NCI-H2029 (cell line): ENCODE data around the gene SLC9A2.

Experiments
- DNase-seq: peaks from one replicate; lab custom pipeline; 2025; lab: John Stamatoyannopoulos, UW

Gene SLC9A2

GRCh38 chr2:102735416-102736109, 116.2 kb downstream of the SLC9A2 start:
- peak; percentile 11 for DNase-seq

GRCh38 chr2:102736110-102736409, 116.7 kb downstream of the SLC9A2 start:
- no peak for DNase-seq

- DNase-seq, result peak; percentile 46
Measured at GRCh38 chr2:102736410-102737409, 117.4 kb downstream of the SLC9A2 start.

GRCh38 chr2:102737431-102737830, 118.1 kb downstream of the SLC9A2 start:
- DNase-seq, result no peak

- no peak for DNase-seq
Measured at GRCh38 chr2:102743259-102743658, 123.9 kb downstream of the SLC9A2 start.

- DNase-seq, result no peak
Measured at GRCh38 chr2:102748107-102748506, 128.8 kb downstream of the SLC9A2 start.

GRCh38 chr2:102749938-102750337, 130.6 kb downstream of the SLC9A2 start:
- no peak for DNase-seq

- peak; percentile 20 for DNase-seq
Measured at GRCh38 chr2:102753563-102754159, 134.3 kb downstream of the SLC9A2 start.

- DNase-seq, result no peak
Measured at GRCh38 chr2:102754456-102755145, 135.2 kb downstream of the SLC9A2 start.

- no peak for DNase-seq
Measured at GRCh38 chr2:102755284-102755683, 135.9 kb downstream of the SLC9A2 start.

GRCh38 chr2:102758439-102758838, 139.1 kb downstream of the SLC9A2 start:
- DNase-seq, result no peak
